Measurements from ENCODE around the gene PLXNA4. TPM values are rescaled to one million over a fixed set of nuclear protein-coding genes. Genes with fewer than 3 reads are reported as not detected.

The PLXNA4 gene
- total RNA-seq, 2 donors from 2014 or later, result 12.2 to 27.7 TPM

DNA sequence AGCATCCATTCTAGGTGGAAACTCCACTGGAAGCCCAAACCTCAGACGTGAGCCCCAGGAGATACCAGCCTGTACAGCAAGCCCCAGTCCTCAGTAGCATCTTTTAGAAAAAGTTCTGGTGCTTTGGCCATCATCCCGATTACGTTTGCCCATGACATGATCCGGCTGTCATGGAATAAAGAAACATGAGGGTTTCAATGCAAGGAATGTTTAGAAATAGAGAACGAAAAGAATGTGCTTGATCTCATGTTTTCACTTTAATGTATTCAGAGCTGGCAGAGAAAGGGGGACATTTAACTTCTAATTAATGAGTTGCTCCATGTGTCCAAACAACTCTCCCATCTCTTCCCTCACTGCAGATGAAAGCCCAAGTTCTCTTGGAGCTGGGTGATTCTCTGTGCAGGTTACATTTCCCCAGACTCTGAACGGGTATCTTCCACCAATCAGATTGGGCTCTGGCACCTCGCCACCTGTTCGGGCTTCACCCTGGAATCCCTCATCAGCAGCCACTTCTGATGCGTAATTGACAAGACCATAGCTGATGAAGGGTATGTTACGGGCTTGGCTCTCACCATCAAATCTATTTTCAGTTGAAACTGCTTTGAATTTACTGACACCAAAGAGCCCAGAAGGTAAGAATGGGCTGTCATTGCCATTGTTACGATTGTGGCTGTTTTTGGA is 165.3 kb downstream of the PLXNA4 start:
- H3K27ac ChIP-seq, result no peak overlapping the region
- TF ChIP-seq, protein P1, sequence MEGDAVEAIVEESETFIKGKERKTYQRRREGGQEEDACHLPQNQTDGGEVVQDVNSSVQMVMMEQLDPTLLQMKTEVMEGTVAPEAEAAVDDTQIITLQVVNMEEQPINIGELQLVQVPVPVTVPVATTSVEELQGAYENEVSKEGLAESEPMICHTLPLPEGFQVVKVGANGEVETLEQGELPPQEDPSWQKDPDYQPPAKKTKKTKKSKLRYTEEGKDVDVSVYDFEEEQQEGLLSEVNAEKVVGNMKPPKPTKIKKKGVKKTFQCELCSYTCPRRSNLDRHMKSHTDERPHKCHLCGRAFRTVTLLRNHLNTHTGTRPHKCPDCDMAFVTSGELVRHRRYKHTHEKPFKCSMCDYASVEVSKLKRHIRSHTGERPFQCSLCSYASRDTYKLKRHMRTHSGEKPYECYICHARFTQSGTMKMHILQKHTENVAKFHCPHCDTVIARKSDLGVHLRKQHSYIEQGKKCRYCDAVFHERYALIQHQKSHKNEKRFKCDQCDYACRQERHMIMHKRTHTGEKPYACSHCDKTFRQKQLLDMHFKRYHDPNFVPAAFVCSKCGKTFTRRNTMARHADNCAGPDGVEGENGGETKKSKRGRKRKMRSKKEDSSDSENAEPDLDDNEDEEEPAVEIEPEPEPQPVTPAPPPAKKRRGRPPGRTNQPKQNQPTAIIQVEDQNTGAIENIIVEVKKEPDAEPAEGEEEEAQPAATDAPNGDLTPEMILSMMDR (IDR thresholded peaks at IDR 0.05), result no peak
- H3K36me3 ChIP-seq, result no peaks in the 10 kb centered on the region
- H3K4me3 ChIP-seq, result no peak overlapping the region
- ATAC-seq (ENCODE audit: insufficient number of reproducible peaks, low FRiP score, low read depth) (no peak), DNase-seq (ENCODE audit: low spot score) (no peak)
- peaks cover 6 to 33% of the 10 kb centered on the region in 2 donors for H3K4me1 ChIP-seq (ENCODE audit: control insufficient read depth in 1 of 2, low read depth in 2 of 2)
- H3K27me3 ChIP-seq (replicated peaks; ENCODE audit: insufficient read depth), result no peaks in the 10 kb centered on the region
- H3K9me3 ChIP-seq, result no peaks in the 10 kb centered on the region

- H3K27ac ChIP-seq, result no peak overlapping the region
- no peaks in the 10 kb centered on the region for H3K36me3 ChIP-seq
- no peaks in the 10 kb centered on the region for H3K9me3 ChIP-seq
- DNase-seq (ENCODE audit: low spot score) (no peak), ATAC-seq (ENCODE audit: insufficient number of reproducible peaks, low FRiP score, low read depth) (no peak)
- H3K4me1 ChIP-seq (ENCODE audit: control insufficient read depth in 1 of 2, low read depth in 2 of 2), result peaks cover 6 to 36% of the 10 kb centered on the region in 2 donors
- TF ChIP-seq, protein P1 (IDR thresholded peaks at IDR 0.05), result no peak
- no peak overlapping the region for H3K4me3 ChIP-seq
- no peaks in the 10 kb centered on the region for H3K27me3 ChIP-seq (replicated peaks; ENCODE audit: insufficient read depth)
Observed at GRCh38 chr7:132410385-132410784, 165.9 kb downstream of the PLXNA4 start.

- no peak overlapping the region for H3K27ac ChIP-seq
- DNase-seq (ENCODE audit: low spot score), result no peak
- TF ChIP-seq, protein P1 (IDR thresholded peaks at IDR 0.05), result no peak
- H3K4me1 ChIP-seq (ENCODE audit: control insufficient read depth in 1 of 2, low read depth in 2 of 2), result peaks cover 5 to 41% of the 10 kb centered on the region in 2 donors
- no peaks in the 10 kb centered on the region for H3K36me3 ChIP-seq
- H3K4me3 ChIP-seq, result no peak overlapping the region
- no peaks in the 10 kb centered on the region for H3K27me3 ChIP-seq (replicated peaks; ENCODE audit: insufficient read depth)
- no peaks in the 10 kb centered on the region for H3K9me3 ChIP-seq
- ATAC-seq (ENCODE audit: insufficient number of reproducible peaks, low FRiP score, low read depth), result no peak
Observed at GRCh38 chr7:132407764-132408163, 168.5 kb downstream of the PLXNA4 start.

DNA sequence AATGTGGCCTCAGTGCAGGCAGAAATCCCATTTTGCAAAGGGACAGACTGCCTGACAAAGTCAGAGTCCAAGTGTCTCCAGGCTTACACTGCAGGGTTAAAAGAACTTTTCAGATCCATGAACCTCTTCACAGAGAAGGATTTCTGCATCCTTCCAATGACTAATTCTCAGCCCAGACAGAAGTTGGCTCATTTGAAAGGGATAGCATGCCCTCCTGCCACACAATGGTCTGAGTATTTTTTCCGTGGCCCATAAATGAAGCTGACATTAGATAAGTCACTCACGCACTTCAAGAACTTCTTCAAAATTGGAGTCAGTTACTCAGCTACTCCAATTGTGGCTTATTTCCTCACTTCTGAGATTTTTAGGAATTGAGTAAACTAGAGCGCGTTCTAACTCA is 170.2 kb downstream of the PLXNA4 start:
- Histone ChIP-seq H3K27me3 (replicated peaks; ENCODE audit: insufficient read depth) (no peaks in the 10 kb centered on the region), H3K4me1 (ENCODE audit: control insufficient read depth in 1 of 2, low read depth in 2 of 2) (peaks cover 11 to 58% of the 10 kb centered on the region in 2 donors), H3K9me3 (no peaks in the 10 kb centered on the region), H3K27ac (no peak overlapping the region), H3K36me3 (no peaks in the 10 kb centered on the region), H3K4me3 (no peak overlapping the region)
- no peak for DNase-seq (ENCODE audit: low spot score)
- TF ChIP-seq, protein P1 (IDR thresholded peaks at IDR 0.05), result no peak
- no peak for ATAC-seq (ENCODE audit: insufficient number of reproducible peaks, low FRiP score, low read depth)

- no peaks in the 10 kb centered on the region for H3K36me3 ChIP-seq
- ATAC-seq (ENCODE audit: insufficient number of reproducible peaks, low FRiP score, low read depth), result no peak
- H3K4me1 ChIP-seq (ENCODE audit: control insufficient read depth in 1 of 2, low read depth in 2 of 2), result peaks cover 11 to 63% of the 10 kb centered on the region in 2 donors
- H3K4me3 ChIP-seq, result no peak overlapping the region
- no peak overlapping the region for H3K27ac ChIP-seq
- TF ChIP-seq, protein P1 (IDR thresholded peaks at IDR 0.05), result no peak
- H3K27me3 ChIP-seq (replicated peaks; ENCODE audit: insufficient read depth), result no peaks in the 10 kb centered on the region
- H3K9me3 ChIP-seq, result no peaks in the 10 kb centered on the region
- DNase-seq (ENCODE audit: low spot score), result no peak
Observed at GRCh38 chr7:132404261-132404660, 172.0 kb downstream of the PLXNA4 start.

All from thoracic aorta (tissue), 2 donors.